HEK293 (cell line): ENCODE data around the gene REN.

Experiments
- EGR2 ChIP-seq: fragments of 450-650 bp; formaldehyde crosslinking; IDR thresholded peaks from 2 replicates; pipeline ENCODE4 v1.5.1; 2016; ENCODE audit warnings: low read depth, missing biosample characterization, missing genetic modification characterization
- GLIS2 ChIP-seq: fragments of 450-650 bp; formaldehyde crosslinking; IDR thresholded peaks from 2 replicates; pipeline ENCODE4 v1.5.1; 2016; ENCODE audit warnings: missing biosample characterization, missing genetic modification characterization
- HOXD13 ChIP-seq: sonication (generic); formaldehyde crosslinking; IDR thresholded peaks from 2 replicates; pipeline ENCODE4 v1.8.0; 2022; ENCODE audit warnings: missing genetic modification reagents, borderline replicate concordance
- KLF9 ChIP-seq: fragments of 450-650 bp; formaldehyde crosslinking; IDR thresholded peaks from 2 replicates; pipeline ENCODE4 v1.5.1; 2016; ENCODE audit warnings: missing biosample characterization, missing genetic modification characterization, low read depth
- OVOL3 ChIP-seq: fragments of 450-650 bp; formaldehyde crosslinking; IDR thresholded peaks from 2 replicates; pipeline ENCODE4 v1.5.1; 2016; ENCODE audit warnings: missing biosample characterization, missing genetic modification characterization
- RBAK ChIP-seq: fragments of 450-650 bp; formaldehyde crosslinking; IDR thresholded peaks from 2 replicates; pipeline ENCODE4 v1.5.1; 2016; ENCODE audit warnings: missing biosample characterization, missing genetic modification characterization
- SP3 ChIP-seq: fragments of 450-650 bp; formaldehyde crosslinking; IDR thresholded peaks from 2 replicates; pipeline ENCODE4 v1.5.1; 2016; ENCODE audit warnings: missing biosample characterization, missing genetic modification characterization
- ZBTB21 ChIP-seq: fragments of 450-650 bp; formaldehyde crosslinking; IDR thresholded peaks from 2 replicates; pipeline ENCODE4 v1.5.1; 2017; ENCODE audit warnings: missing biosample characterization, missing genetic modification characterization
- ZFP3 ChIP-seq: fragments of 450-650 bp; formaldehyde crosslinking; IDR thresholded peaks from 2 replicates; pipeline ENCODE4 v1.5.1; 2016; ENCODE audit warnings: low read depth, missing biosample characterization, missing genetic modification characterization
- ZFP41 ChIP-seq: fragments of 450-650 bp; formaldehyde crosslinking; IDR thresholded peaks from 2 replicates; pipeline ENCODE4 v1.5.1; 2016; ENCODE audit warnings: missing biosample characterization, missing genetic modification characterization, borderline replicate concordance
- ZNF132 ChIP-seq: fragments of 450-650 bp; formaldehyde crosslinking; IDR thresholded peaks from 2 replicates; pipeline ENCODE4 v1.5.1; 2017; ENCODE audit warnings: missing biosample characterization, missing genetic modification characterization, borderline replicate concordance
- ZNF175 ChIP-seq: fragments of 450-650 bp; formaldehyde crosslinking; IDR thresholded peaks from 2 replicates; pipeline ENCODE4 v1.5.1; 2016; ENCODE audit warnings: missing biosample characterization, missing genetic modification characterization
- ZNF221 ChIP-seq: fragments of 450-650 bp; formaldehyde crosslinking; IDR thresholded peaks from 2 replicates; pipeline ENCODE4 v1.5.1; 2017; ENCODE audit warnings: missing biosample characterization, missing genetic modification characterization, borderline replicate concordance
- ZNF354C ChIP-seq: fragments of 450-650 bp; formaldehyde crosslinking; IDR thresholded peaks from 2 replicates; pipeline ENCODE4 v1.5.1; 2016; ENCODE audit warnings: missing biosample characterization, missing genetic modification characterization, low read depth, borderline replicate concordance
- ZNF391 ChIP-seq: fragments of 450-650 bp; formaldehyde crosslinking; IDR thresholded peaks from 2 replicates; pipeline ENCODE4 v1.5.1; 2016; ENCODE audit warnings: low read depth, missing biosample characterization, missing genetic modification characterization, borderline replicate concordance
- ZNF514 ChIP-seq: fragments of 450-650 bp; formaldehyde crosslinking; IDR thresholded peaks from 2 replicates; pipeline ENCODE4 v1.5.1; 2016; ENCODE audit warnings: missing biosample characterization, missing genetic modification characterization
- ZNF521 ChIP-seq: fragments of 450-650 bp; formaldehyde crosslinking; IDR thresholded peaks from 2 replicates; pipeline ENCODE4 v1.5.1; 2017; ENCODE audit warnings: missing biosample characterization, mild to moderate bottlenecking, missing genetic modification characterization
- ZNF561 ChIP-seq: fragments of 450-650 bp; IDR thresholded peaks from 2 replicates; pipeline ENCODE4 v1.5.1; 2018; ENCODE audit warnings: missing biosample characterization, missing genetic modification characterization, borderline replicate concordance
- ZNF600 ChIP-seq: fragments of 450-650 bp; formaldehyde crosslinking; IDR thresholded peaks from 2 replicates; pipeline ENCODE4 v1.5.1; 2016; ENCODE audit warnings: missing biosample characterization, missing genetic modification characterization
- ZNF670 ChIP-seq: fragments of 450-650 bp; formaldehyde crosslinking; IDR thresholded peaks from 2 replicates; pipeline ENCODE4 v1.5.1; 2016; ENCODE audit warnings: missing biosample characterization, missing genetic modification characterization, low read depth
- ZNF747 ChIP-seq: fragments of 450-650 bp; formaldehyde crosslinking; IDR thresholded peaks from 2 replicates; pipeline ENCODE4 v1.5.1; 2016; ENCODE audit warnings: missing biosample characterization, missing genetic modification characterization
- ZNF830 ChIP-seq: fragments of 450-650 bp; IDR thresholded peaks from 2 replicates; pipeline ENCODE4 v1.5.0; 2018; ENCODE audit warnings: missing biosample characterization, missing genetic modification characterization, low read depth, mild to moderate bottlenecking, moderate library complexity
- TF ChIP-seq, protein P1 (sequence below): fragments of 450-650 bp; formaldehyde crosslinking; IDR thresholded peaks from 2 replicates; pipeline ENCODE4 v1.5.1; 2016; ENCODE audit warnings: missing biosample characterization, missing genetic modification characterization, low read depth
- TF ChIP-seq, protein P2 (sequence below): fragments of 450-650 bp; formaldehyde crosslinking; IDR thresholded peaks from 2 replicates; pipeline ENCODE4 v1.5.1; 2017; ENCODE audit warnings: missing biosample characterization, missing genetic modification characterization
- TF ChIP-seq, protein P3 (sequence below): fragments of 450-650 bp; formaldehyde crosslinking; IDR thresholded peaks from 2 replicates; pipeline ENCODE4 v1.5.1; 2016; ENCODE audit warnings: missing biosample characterization, missing genetic modification characterization
- TF ChIP-seq, protein P4 (sequence below): fragments of 450-650 bp; formaldehyde crosslinking; conservative IDR thresholded peaks from 2 replicates; pipeline ENCODE4 v1.5.1; 2016; ENCODE audit warnings: low read depth, missing biosample characterization, missing genetic modification characterization
- TF ChIP-seq, protein P5 (sequence below): fragments of 450-650 bp; formaldehyde crosslinking; IDR thresholded peaks from 2 replicates; pipeline ENCODE4 v1.5.1; 2016; ENCODE audit warnings: missing biosample characterization, missing genetic modification characterization, borderline replicate concordance

The REN gene

DNA sequence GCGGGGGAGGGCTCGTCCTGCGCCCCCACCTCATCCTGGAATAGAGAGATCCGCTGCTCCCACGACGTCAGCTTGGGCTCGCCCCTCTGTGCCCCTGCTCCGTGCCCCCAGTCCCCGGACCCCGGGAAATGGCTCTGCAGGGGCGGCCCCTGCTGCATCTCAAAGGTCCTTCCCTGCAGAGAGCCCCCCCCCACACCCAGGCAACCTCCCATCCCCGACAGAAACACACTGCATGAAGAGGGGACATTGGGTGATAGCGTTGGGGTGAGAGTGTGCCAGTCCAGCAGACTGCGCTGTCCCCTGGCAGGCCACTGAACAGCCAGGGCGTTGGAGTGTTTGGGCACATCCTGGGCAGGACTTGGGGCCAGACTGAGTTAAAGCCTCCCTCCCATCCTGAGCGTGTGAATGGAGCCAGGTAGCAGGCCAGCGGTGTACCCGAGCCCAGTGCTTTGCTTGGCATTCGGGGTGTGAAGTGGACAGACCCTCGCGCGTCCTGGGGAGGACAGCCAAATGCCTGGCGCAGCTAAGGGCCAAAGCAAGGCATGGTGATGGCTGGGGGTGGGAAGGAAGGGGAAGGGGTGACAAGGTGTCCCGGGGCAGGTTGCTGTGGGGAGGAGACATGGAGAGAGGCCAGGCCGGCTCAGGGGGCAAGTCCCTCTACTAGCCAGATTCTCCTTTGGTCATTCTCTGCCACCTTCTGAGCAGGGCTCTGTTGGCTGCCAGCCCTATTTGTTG, 13.7 kb downstream of the REN start (continued):
- TF ChIP-seq ZNF830 (tag by site-specific recombination) (no peak), ZNF670 (tag by site-specific recombination) (no peak), ZNF514 (tag by site-specific recombination) (no peak), ZBTB21 (tag by site-specific recombination) (no peak), ZNF391 (tag by site-specific recombination) (no peak), ZNF132 (tag by site-specific recombination) (no peak), RBAK (no peak), ZNF221 (tag by site-specific recombination) (no peak), ZNF747 (no peak), ZNF175 (tag by site-specific recombination) (no peak), GLIS2 (peak; percentile 65), ZFP3 (tag by site-specific recombination) (no peak), OVOL3 (tag by site-specific recombination) (no peak), ZNF600 (tag by site-specific recombination) (peak; percentile 67; the same call in 1 of the 2 replicates), ZFP41 (tag by site-specific recombination) (no peak), SP3 (tag by site-specific recombination) (no peak; the same call in 1 of the 2 replicates), ZNF521 (tag by site-specific recombination) (no peak), KLF9 (tag by site-specific recombination) (no peak), ZNF354C (tag by site-specific recombination) (no peak), EGR2 (peak; percentile 6; the same call in 1 of the 2 replicates), ZNF561 (tag by site-specific recombination) (no peak), HOXD13 (CRISPR knock-in tag) (no peak)
- TF ChIP-seq, protein P1, sequence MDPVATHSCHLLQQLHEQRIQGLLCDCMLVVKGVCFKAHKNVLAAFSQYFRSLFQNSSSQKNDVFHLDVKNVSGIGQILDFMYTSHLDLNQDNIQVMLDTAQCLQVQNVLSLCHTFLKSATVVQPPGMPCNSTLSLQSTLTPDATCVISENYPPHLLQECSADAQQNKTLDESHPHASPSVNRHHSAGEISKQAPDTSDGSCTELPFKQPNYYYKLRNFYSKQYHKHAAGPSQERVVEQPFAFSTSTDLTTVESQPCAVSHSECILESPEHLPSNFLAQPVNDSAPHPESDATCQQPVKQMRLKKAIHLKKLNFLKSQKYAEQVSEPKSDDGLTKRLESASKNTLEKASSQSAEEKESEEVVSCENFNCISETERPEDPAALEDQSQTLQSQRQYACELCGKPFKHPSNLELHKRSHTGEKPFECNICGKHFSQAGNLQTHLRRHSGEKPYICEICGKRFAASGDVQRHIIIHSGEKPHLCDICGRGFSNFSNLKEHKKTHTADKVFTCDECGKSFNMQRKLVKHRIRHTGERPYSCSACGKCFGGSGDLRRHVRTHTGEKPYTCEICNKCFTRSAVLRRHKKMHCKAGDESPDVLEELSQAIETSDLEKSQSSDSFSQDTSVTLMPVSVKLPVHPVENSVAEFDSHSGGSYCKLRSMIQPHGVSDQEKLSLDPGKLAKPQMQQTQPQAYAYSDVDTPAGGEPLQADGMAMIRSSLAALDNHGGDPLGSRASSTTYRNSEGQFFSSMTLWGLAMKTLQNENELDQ = no peak
- TF ChIP-seq, protein P2, sequence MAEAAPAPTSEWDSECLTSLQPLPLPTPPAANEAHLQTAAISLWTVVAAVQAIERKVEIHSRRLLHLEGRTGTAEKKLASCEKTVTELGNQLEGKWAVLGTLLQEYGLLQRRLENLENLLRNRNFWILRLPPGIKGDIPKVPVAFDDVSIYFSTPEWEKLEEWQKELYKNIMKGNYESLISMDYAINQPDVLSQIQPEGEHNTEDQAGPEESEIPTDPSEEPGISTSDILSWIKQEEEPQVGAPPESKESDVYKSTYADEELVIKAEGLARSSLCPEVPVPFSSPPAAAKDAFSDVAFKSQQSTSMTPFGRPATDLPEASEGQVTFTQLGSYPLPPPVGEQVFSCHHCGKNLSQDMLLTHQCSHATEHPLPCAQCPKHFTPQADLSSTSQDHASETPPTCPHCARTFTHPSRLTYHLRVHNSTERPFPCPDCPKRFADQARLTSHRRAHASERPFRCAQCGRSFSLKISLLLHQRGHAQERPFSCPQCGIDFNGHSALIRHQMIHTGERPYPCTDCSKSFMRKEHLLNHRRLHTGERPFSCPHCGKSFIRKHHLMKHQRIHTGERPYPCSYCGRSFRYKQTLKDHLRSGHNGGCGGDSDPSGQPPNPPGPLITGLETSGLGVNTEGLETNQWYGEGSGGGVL (tag by site-specific recombination) = no peak; the same call in 1 of the 2 replicates
- TF ChIP-seq, protein P3, sequence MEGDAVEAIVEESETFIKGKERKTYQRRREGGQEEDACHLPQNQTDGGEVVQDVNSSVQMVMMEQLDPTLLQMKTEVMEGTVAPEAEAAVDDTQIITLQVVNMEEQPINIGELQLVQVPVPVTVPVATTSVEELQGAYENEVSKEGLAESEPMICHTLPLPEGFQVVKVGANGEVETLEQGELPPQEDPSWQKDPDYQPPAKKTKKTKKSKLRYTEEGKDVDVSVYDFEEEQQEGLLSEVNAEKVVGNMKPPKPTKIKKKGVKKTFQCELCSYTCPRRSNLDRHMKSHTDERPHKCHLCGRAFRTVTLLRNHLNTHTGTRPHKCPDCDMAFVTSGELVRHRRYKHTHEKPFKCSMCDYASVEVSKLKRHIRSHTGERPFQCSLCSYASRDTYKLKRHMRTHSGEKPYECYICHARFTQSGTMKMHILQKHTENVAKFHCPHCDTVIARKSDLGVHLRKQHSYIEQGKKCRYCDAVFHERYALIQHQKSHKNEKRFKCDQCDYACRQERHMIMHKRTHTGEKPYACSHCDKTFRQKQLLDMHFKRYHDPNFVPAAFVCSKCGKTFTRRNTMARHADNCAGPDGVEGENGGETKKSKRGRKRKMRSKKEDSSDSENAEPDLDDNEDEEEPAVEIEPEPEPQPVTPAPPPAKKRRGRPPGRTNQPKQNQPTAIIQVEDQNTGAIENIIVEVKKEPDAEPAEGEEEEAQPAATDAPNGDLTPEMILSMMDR (tag by site-specific recombination) = 0 out of 2 replicates have a peak, but pooled peaks have one; percentile 25
- TF ChIP-seq, protein P4, sequence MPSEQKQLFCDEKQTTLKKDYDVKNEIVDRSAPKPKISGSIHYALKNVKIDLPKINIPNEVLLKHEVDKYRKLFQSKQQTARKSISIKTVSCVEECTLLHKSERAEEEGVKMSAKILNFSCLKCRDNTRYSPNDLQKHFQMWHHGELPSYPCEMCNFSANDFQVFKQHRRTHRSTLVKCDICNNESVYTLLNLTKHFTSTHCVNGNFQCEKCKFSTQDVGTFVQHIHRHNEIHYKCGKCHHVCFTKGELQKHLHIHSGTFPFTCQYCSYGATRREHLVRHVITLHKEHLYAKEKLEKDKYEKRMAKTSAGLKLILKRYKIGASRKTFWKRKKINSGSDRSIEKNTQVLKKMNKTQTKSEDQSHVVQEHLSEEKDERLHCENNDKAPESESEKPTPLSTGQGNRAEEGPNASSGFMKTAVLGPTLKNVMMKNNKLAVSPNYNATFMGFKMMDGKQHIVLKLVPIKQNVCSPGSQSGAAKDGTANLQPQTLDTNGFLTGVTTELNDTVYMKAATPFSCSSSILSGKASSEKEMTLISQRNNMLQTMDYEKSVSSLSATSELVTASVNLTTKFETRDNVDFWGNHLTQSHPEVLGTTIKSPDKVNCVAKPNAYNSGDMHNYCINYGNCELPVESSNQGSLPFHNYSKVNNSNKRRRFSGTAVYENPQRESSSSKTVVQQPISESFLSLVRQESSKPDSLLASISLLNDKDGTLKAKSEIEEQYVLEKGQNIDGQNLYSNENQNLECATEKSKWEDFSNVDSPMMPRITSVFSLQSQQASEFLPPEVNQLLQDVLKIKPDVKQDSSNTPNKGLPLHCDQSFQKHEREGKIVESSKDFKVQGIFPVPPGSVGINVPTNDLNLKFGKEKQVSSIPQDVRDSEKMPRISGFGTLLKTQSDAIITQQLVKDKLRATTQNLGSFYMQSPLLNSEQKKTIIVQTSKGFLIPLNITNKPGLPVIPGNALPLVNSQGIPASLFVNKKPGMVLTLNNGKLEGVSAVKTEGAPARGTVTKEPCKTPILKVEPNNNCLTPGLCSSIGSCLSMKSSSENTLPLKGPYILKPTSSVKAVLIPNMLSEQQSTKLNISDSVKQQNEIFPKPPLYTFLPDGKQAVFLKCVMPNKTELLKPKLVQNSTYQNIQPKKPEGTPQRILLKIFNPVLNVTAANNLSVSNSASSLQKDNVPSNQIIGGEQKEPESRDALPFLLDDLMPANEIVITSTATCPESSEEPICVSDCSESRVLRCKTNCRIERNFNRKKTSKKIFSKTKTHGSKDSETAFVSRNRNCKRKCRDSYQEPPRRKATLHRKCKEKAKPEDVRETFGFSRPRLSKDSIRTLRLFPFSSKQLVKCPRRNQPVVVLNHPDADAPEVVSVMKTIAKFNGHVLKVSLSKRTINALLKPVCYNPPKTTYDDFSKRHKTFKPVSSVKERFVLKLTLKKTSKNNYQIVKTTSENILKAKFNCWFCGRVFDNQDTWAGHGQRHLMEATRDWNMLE (tag by site-specific recombination) = no peak
- TF ChIP-seq, protein P5, sequence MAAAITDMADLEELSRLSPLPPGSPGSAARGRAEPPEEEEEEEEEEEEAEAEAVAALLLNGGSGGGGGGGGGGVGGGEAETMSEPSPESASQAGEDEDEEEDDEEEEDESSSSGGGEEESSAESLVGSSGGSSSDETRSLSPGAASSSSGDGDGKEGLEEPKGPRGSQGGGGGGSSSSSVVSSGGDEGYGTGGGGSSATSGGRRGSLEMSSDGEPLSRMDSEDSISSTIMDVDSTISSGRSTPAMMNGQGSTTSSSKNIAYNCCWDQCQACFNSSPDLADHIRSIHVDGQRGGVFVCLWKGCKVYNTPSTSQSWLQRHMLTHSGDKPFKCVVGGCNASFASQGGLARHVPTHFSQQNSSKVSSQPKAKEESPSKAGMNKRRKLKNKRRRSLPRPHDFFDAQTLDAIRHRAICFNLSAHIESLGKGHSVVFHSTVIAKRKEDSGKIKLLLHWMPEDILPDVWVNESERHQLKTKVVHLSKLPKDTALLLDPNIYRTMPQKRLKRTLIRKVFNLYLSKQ (tag by site-specific recombination) = no peak
